IMR-90 (cell line): ENCODE data around the gene ZNF532. TPM values are rescaled to one million over a fixed set of nuclear protein-coding genes. Genes with fewer than 3 reads are reported as not detected.

Experiments used
- ATAC-seq: fragments of 200-7000 bp; cut with Tn5 transposase; 2 replicates; pipeline ENCODE4 v1.9.1; 2020; ENCODE audit warnings: low read depth, mild to moderate bottlenecking, moderate library complexity
- BruUV-seq: library from RNA; stranded (reverse); fragments of 400-500 nt; replicated peaks from 2 replicates; lab custom pipeline; 2021; lab: Mats Ljungman, UMichigan
- CTCF ChIA-PET: fragments of 300-600 bp; formaldehyde crosslinking; extraction: SDS; loops from one replicate; lab custom pipeline; 2021; ENCODE audit warnings: antibody characterized with exemption; lab: Yijun Ruan, JAX
- POLR2A ChIA-PET: fragments of 300-600 bp; sonication (Branson Sonifier 250); formaldehyde crosslinking; loops from one replicate; lab custom pipeline; 2022; ENCODE audit warnings: antibody characterized with exemption; ENCODE audit not compliant: unreplicated experiment; lab: Charles Lee
- DNase-seq: peaks from one replicate; pipeline ENCODE4 v3.0.0; 2013
- H2AFZ ChIP-seq: replicated peaks from 2 replicates; pipeline ENCODE3; 2013; ENCODE audit warnings: low read length, mild to moderate bottlenecking; ENCODE audit not compliant: poor library complexity
- H2AK5ac ChIP-seq: 2 replicates; pipeline ENCODE4 v1.6.1; 2013; ENCODE audit warnings: low read depth, low read length, inconsistent platforms
- H2AK9ac ChIP-seq: replicated peaks from 2 replicates; pipeline ENCODE3; 2013; ENCODE audit warnings: mild to moderate bottlenecking, low read depth, low read length, moderate library complexity; ENCODE audit not compliant: poor library complexity
- H2BK120ac ChIP-seq: 2 replicates; pipeline ENCODE4 v1.6.1; 2013; ENCODE audit warnings: low read depth, low read length, inconsistent platforms
- H2BK15ac ChIP-seq: 3 replicates; pipeline ENCODE4 v1.6.1; 2013; ENCODE audit warnings: low read depth, low read length, inconsistent platforms
- H2BK20ac ChIP-seq: 2 replicates; pipeline ENCODE4 v1.6.1; 2013; ENCODE audit warnings: low read depth, mild to moderate bottlenecking, inconsistent platforms, low read length, moderate library complexity
- H2BK5ac ChIP-seq: 2 replicates; pipeline ENCODE4 v1.6.1; 2013; ENCODE audit warnings: mild to moderate bottlenecking, low read depth, low read length, inconsistent platforms; ENCODE audit not compliant: poor library complexity, severe bottlenecking
- H3K14ac ChIP-seq: replicated peaks from 2 replicates; pipeline ENCODE4 v1.6.1; 2013; ENCODE audit warnings: low read depth, low read length, inconsistent platforms
- H3K18ac ChIP-seq: 2 replicates; pipeline ENCODE4 v1.6.1; 2013; ENCODE audit warnings: low read depth, low read length, control low read depth
- H3K23ac ChIP-seq: 2 replicates; pipeline ENCODE4 v1.6.1; 2013; ENCODE audit warnings: low read depth, low read length, inconsistent platforms
- H3K27ac ChIP-seq: 2 replicates; pipeline ENCODE4 v1.5.1; 2013; ENCODE audit warnings: mild to moderate bottlenecking, control low read depth, low read length; ENCODE audit not compliant: insufficient read depth
- H3K27me3 ChIP-seq: 2 replicates; pipeline ENCODE4 v1.6.1; 2013; ENCODE audit warnings: low read length; ENCODE audit not compliant: control insufficient read depth, insufficient read depth
- H3K36me3 ChIP-seq: 2 replicates; pipeline ENCODE4 v1.6.1; 2013; ENCODE audit warnings: low read length, mixed read lengths; ENCODE audit not compliant: control insufficient read depth, insufficient read depth
- H3K4ac ChIP-seq: 2 replicates; pipeline ENCODE4 v1.6.1; 2013; ENCODE audit warnings: low read depth, low read length, inconsistent platforms
- H3K4me1 ChIP-seq: 2 replicates; pipeline ENCODE4 v1.6.1; 2013; ENCODE audit warnings: low read length, mixed read lengths; ENCODE audit not compliant: control insufficient read depth, insufficient read depth
- H3K4me2 ChIP-seq: 2 replicates; pipeline ENCODE4 v1.6.1; 2013; ENCODE audit warnings: low read depth, mild to moderate bottlenecking, control low read depth, low read length, moderate library complexity
- H3K4me3 ChIP-seq: 2 replicates; pipeline ENCODE4 v1.5.1; 2013; ENCODE audit warnings: low read depth, mild to moderate bottlenecking, control low read depth, low read length, moderate library complexity; ENCODE audit not compliant: insufficient read depth
- H3K56ac ChIP-seq: 2 replicates; pipeline ENCODE4 v1.6.1; 2013; ENCODE audit warnings: low read length, inconsistent platforms; ENCODE audit not compliant: insufficient read depth; ENCODE audit errors: extremely low read depth
- H3K79me1 ChIP-seq, 2 experiments: 2 replicates each; pipeline ENCODE4 v1.6.1; 2013; ENCODE audit warnings: low read length in 2 of 2, inconsistent platforms in 1 of 2, low read depth in 1 of 2
- H3K9ac ChIP-seq: 2 replicates; pipeline ENCODE4 v1.6.1; 2013; ENCODE audit warnings: low read depth, low read length, control low read depth
- H3K9me1 ChIP-seq: 2 replicates; pipeline ENCODE4 v1.6.1; 2013; ENCODE audit warnings: low read length, inconsistent platforms; ENCODE audit not compliant: insufficient read depth
- H3K9me3 ChIP-seq: 2 replicates; pipeline ENCODE4 v1.6.1; 2013; ENCODE audit warnings: low read length; ENCODE audit not compliant: control insufficient read depth, insufficient read depth
- H4K20me1 ChIP-seq: 2 replicates; pipeline ENCODE4 v1.6.1; 2013; ENCODE audit warnings: low read length, inconsistent platforms; ENCODE audit not compliant: insufficient read depth
- H4K5ac ChIP-seq: 2 replicates; pipeline ENCODE4 v1.6.1; 2013; ENCODE audit warnings: mild to moderate bottlenecking, low read depth, low read length, control low read depth
- H4K8ac ChIP-seq, 2 experiments: 2 replicates each; pipeline ENCODE4 v1.6.1; 2013; ENCODE audit warnings: low read depth in 2 of 2, low read length in 2 of 2, control low read depth in 1 of 2, inconsistent platforms in 1 of 2
- H4K91ac ChIP-seq: 2 replicates; pipeline ENCODE4 v1.6.1; 2013; ENCODE audit warnings: low read depth, low read length, inconsistent platforms; ENCODE audit not compliant: insufficient read depth
- CHD1 ChIP-seq: IDR thresholded peaks from 2 replicates; pipeline ENCODE4 v1.6.1; 2012; ENCODE audit warnings: low read depth, low read length, improper control_type of control experiment
- CTCF ChIP-seq: conservative IDR thresholded peaks from 2 replicates; pipeline ENCODE4 v1.5.1; 2012; ENCODE audit warnings: mild to moderate bottlenecking, low read depth, low read length, improper control_type of control experiment
- FOS ChIP-seq: fragments of 150-350 bp; IDR thresholded peaks from 2 replicates; pipeline ENCODE4 v1.6.1; 2016; ENCODE audit warnings: low read depth, low read length
- MAFK ChIP-seq: IDR thresholded peaks from 2 replicates; pipeline ENCODE4 v1.6.1; 2012; ENCODE audit warnings: low read depth, low read length, improper control_type of control experiment
- MAZ ChIP-seq: IDR thresholded peaks from 2 replicates; pipeline ENCODE4 v1.6.1; 2012; ENCODE audit warnings: low read depth, mild to moderate bottlenecking, low read length, improper control_type of control experiment, moderate library complexity, borderline replicate concordance
- MXI1 ChIP-seq: IDR thresholded peaks from 2 replicates; pipeline ENCODE4 v1.6.1; 2012; ENCODE audit warnings: low read depth, mild to moderate bottlenecking, low read length, moderate library complexity, borderline replicate concordance
- NFE2L2 ChIP-seq: fragments of 150-350 bp; IDR thresholded peaks from 2 replicates; pipeline ENCODE4 v1.6.1; 2016; ENCODE audit warnings: low read depth, mild to moderate bottlenecking, low read length
- POLR2A ChIP-seq: IDR thresholded peaks from 2 replicates; pipeline ENCODE4 v1.6.1; 2012; ENCODE audit warnings: mild to moderate bottlenecking, low read depth, low read length
- RAD21 ChIP-seq: IDR thresholded peaks from 2 replicates; pipeline ENCODE4 v1.6.1; 2012; ENCODE audit warnings: low read length, improper control_type of control experiment
- RCOR1 ChIP-seq: IDR thresholded peaks from 2 replicates; pipeline ENCODE4 v1.6.1; 2012; ENCODE audit warnings: mild to moderate bottlenecking, low read length, improper control_type of control experiment; ENCODE audit not compliant: insufficient replicate concordance
- RFX5 ChIP-seq: IDR thresholded peaks from 2 replicates; pipeline ENCODE4 v1.8.0; 2012; ENCODE audit warnings: low read depth, mild to moderate bottlenecking, low read length, moderate library complexity
- SMC3 ChIP-seq: fragments of 150-350 bp; IDR thresholded peaks from 2 replicates; pipeline ENCODE4 v1.6.1; 2016; ENCODE audit warnings: low read depth, mild to moderate bottlenecking, antibody characterized with exemption, low read length, moderate library complexity
- USF2 ChIP-seq: fragments of 150-350 bp; IDR thresholded peaks from 2 replicates; pipeline ENCODE4 v1.6.1; 2017; ENCODE audit warnings: mild to moderate bottlenecking, antibody characterized with exemption, low read length, low read depth
- WGBS, 2 experiments: methylation state at CpG; one replicate each; pipeline versions ENCODE4 v1.1.5 to v1.1.7; 2013; ENCODE audit warnings: missing lambda C conversion rate in 2 of 2; ENCODE audit not compliant: insufficient read length in 1 of 2; ENCODE audit errors: extremely low coverage in 2 of 2; 5-methylcytosine and 5-hydroxymethylcytosine counted together
- dilution Hi-C: fragments of 300-500 bp; cut with HindIII; formaldehyde crosslinking; loops from one replicate; pipeline ENCODE4 v1.14.3; 2018; ENCODE audit warnings: low sequenced_read_pairs; ENCODE audit not compliant: unreplicated experiment
- in situ Hi-C: fragments of 300-500 bp; cut with MboI; formaldehyde crosslinking; loops from 3 replicates; pipeline ENCODE4 v1.14.3; 2019; ENCODE audit warnings: low sequenced_read_pairs, inconsistent platforms, mixed read lengths
- intact Hi-C: fragments of 100-400 bp; cut with micrococcal nuclease; formaldehyde crosslinking; loops from 2 replicates; pipeline ENCODE4 v1.10.0; 2022
- polyA plus RNA-seq, 3 experiments: library from polyadenylated mRNA; depleted of rRNA; stranded (reverse); fragments of >200 nt; gene quantifications; 2 replicates each; pipeline ENCODE4 v1.2.3, GENCODE V29; 2012; ENCODE audit warnings: low replicate concordance in 1 of 3
- total RNA-seq: library from RNA; depleted of rRNA; stranded (reverse); fragments of >200 nt; gene quantifications from 2 replicates; pipeline ENCODE4 v1.2.3, GENCODE V29; 2012

The ZNF532 gene
- total and polyA plus RNA-seq, 2 of the 4 experiments (the other 2 are of a cell fraction): 29.9 to 45.8 TPM

DNA sequence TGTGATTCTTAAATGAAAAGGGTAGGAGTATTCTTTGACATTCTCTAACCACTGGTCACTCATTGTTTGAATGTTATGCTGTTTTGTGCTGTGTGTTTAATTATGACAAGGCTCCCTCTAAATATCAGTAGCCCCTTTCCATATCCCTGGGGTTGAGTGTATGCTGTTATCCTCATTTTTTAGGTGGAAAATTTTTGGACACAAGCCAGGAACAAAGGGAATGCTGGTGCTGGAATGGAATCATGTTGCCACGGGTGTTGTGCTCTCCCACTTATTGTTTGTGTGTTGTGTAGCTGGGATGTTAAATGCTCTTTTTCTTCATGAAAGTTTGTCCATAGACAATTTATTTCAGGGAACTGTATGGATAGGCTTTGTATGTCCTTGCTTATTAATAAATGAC is 43.3 kb downstream of the ZNF532 start:
- H3K56ac ChIP-seq: no peak overlapping the region
- ATAC-seq (no peak), DNase-seq (no peak)
- H3K9ac ChIP-seq: no peak overlapping the region
- H3K4me2 ChIP-seq: no peak overlapping the region
- H3K27ac ChIP-seq: no peak overlapping the region
- peaks cover 4% of the 10 kb centered on the region for H3K36me3 ChIP-seq
- H2AK9ac ChIP-seq: no peak overlapping the region
- peaks cover 42 to 80% of the 10 kb centered on the region in 2 experiments for H3K79me1 ChIP-seq
- no TSS peak for BruUV-seq
- H2BK5ac ChIP-seq: no peak overlapping the region
- intact Hi-C loops: no loop called here
- no peak overlapping the region for H3K18ac ChIP-seq
- H3K4me3 ChIP-seq: no peak overlapping the region
- H3K4me1 ChIP-seq: peaks cover 16% of the 10 kb centered on the region
- no peak overlapping the region for H2AK5ac ChIP-seq
- H3K4ac ChIP-seq: no peak overlapping the region
- H4K20me1 ChIP-seq: peaks cover 4% of the 10 kb centered on the region; the same call in 1 of the 2 replicates
- WGBS, 2 experiments: 43% methylated on average over 1 of the region's 1 CpG; no CpG with 5 or more reads in 1 of the 2 experiments
- ChIA-PET CTCF (no interaction called here), POLR2A (no interaction called here)
- in situ Hi-C loops: no loop called here
- no peak overlapping the region for H4K5ac ChIP-seq
- no peak overlapping the region for H2BK15ac ChIP-seq
- no peak overlapping the region for H2AFZ ChIP-seq
- no peaks in the 10 kb centered on the region for H3K9me3 ChIP-seq
- H3K9me1 ChIP-seq: peaks cover 25% of the 10 kb centered on the region
- H4K91ac ChIP-seq: no peak overlapping the region
- H2BK120ac ChIP-seq: no peak overlapping the region
- no peak overlapping the region for H2BK20ac ChIP-seq
- dilution Hi-C loops: no loop called here
- H3K14ac ChIP-seq: no peak overlapping the region
- H3K27me3 ChIP-seq: no peaks in the 10 kb centered on the region
- no peak overlapping the region for H3K23ac ChIP-seq
- no peak overlapping the region for H4K8ac ChIP-seq
- TF ChIP-seq MAZ: no peak
- TF ChIP-seq FOS: no peak
- no peak for TF ChIP-seq USF2
- TF ChIP-seq CHD1: no peak
- TF ChIP-seq SMC3: no peak
- no peak for TF ChIP-seq RFX5
- no peak for TF ChIP-seq MXI1
- TF ChIP-seq RCOR1: no peak
- TF ChIP-seq RAD21: no peak
- no peak for TF ChIP-seq CTCF
- no peak for TF ChIP-seq POLR2A
- no peak for TF ChIP-seq MAFK
- no peak for TF ChIP-seq NFE2L2
